ELR (cell line): Measurements from ENCODE around the gene GGA1.

ENCODE experiments used
- DNase-seq: peaks from one replicate; pipeline ENCODE4 v3.0.0-alpha.2; 2015; ENCODE audit warnings: low read depth

GGA1 gene

GRCh38 chr22:37608477-37609239 is at the start of gene GGA1:
Gene GGA1 (plus strand): TSS chr22:37608834. CDS start chr22:37608861, 27 bp downstream.
- DNase-seq, result peak; percentile 97

- no peak for DNase-seq
Measured at GRCh38 chr22:37559521-37559900, 49.1 kb upstream of the GGA1 start.

- DNase-seq, result peak; percentile 65
Measured at GRCh38 chr22:37559901-37560607, 48.6 kb upstream of the GGA1 start, which contains the start of gene CDC42EP1. Gene CDC42EP1 (plus strand): TSS chr22:37560480. CDS start chr22:37566350, 5,870 bp downstream.

- peak; percentile 81 for DNase-seq
Measured at GRCh38 chr22:37560608-37561211, 47.9 kb upstream of the GGA1 start.

GRCh38 chr22:37561212-37562048 is 47.2 kb upstream of the GGA1 start:
- peak; percentile 92 for DNase-seq

GRCh38 chr22:37562049-37562875 is 46.4 kb upstream of the GGA1 start:
- no peak for DNase-seq

- DNase-seq, result peak; percentile 96
Measured at GRCh38 chr22:37563153-37564081, 45.2 kb upstream of the GGA1 start.

GRCh38 chr22:37564111-37564711 is 44.4 kb upstream of the GGA1 start:
- no peak for DNase-seq

- DNase-seq, result no peak
Measured at GRCh38 chr22:37565830-37566229, 42.8 kb upstream of the GGA1 start.

GRCh38 chr22:37566329-37566837 is 42.3 kb upstream of the GGA1 start:
- no peak for DNase-seq

- DNase-seq, result peak; percentile 68
Measured at GRCh38 chr22:37566903-37567798, 41.5 kb upstream of the GGA1 start.

GRCh38 chr22:37568012-37568411 is 40.6 kb upstream of the GGA1 start:
- no peak for DNase-seq

- DNase-seq, result no peak
Measured at GRCh38 chr22:37568448-37569008, 40.1 kb upstream of the GGA1 start.

GRCh38 chr22:37569009-37569920 is 39.4 kb upstream of the GGA1 start:
- DNase-seq, result no peak

- no peak for DNase-seq
Measured at GRCh38 chr22:37569921-37570660, 38.5 kb upstream of the GGA1 start.

GRCh38 chr22:37570661-37570976 is 38.0 kb upstream of the GGA1 start:
- DNase-seq, result no peak
